Aorta (tissue), 5 donors: Measurements from ENCODE around the gene ZNF426. TPM values are rescaled to one million over a fixed set of nuclear protein-coding genes. Genes with fewer than 3 reads are reported as not detected.
A peak's percentile ranks its signal among the peaks of the same experiment; 100 is the strongest.

Experiments
- ATAC-seq: fragments of 200-7000 bp; cut with Tn5 transposase; one replicate; pipeline ENCODE4 v1.9.1; 2022; ENCODE audit warnings: moderate library complexity; ENCODE audit not compliant: low FRiP score
- DNase-seq, 2 donors: peaks; one replicate each; pipeline ENCODE4 v3.0.0-alpha.2; 2020
- H3K27ac ChIP-seq, 2 donors: one replicate each; pipeline ENCODE4 v1.5.1; 2013; ENCODE audit warnings: low read length in 2 of 2, mild to moderate bottlenecking in 2 of 2, moderate library complexity in 2 of 2, control low read depth in 1 of 2, inconsistent platforms in 1 of 2, low read depth in 1 of 2
- H3K27me3 ChIP-seq, 2 donors: one replicate each; pipeline ENCODE4 v1.6.1; 2013; ENCODE audit warnings: control low read depth in 1 of 2, low read length in 1 of 2, mild to moderate bottlenecking in 1 of 2, moderate library complexity in 1 of 2; ENCODE audit not compliant: insufficient read depth in 2 of 2, control insufficient read depth in 1 of 2
- H3K36me3 ChIP-seq, 2 donors: one replicate each; pipeline ENCODE4 v1.6.1; 2013; ENCODE audit warnings: control low read depth in 1 of 2, low read length in 1 of 2, mild to moderate bottlenecking in 1 of 2; ENCODE audit not compliant: insufficient read depth in 2 of 2, control insufficient read depth in 1 of 2
- H3K4me1 ChIP-seq, 2 donors: one replicate each; pipeline ENCODE4 v1.6.1; 2013; ENCODE audit warnings: low read length in 2 of 2, control low read depth in 1 of 2, mild to moderate bottlenecking in 1 of 2, moderate library complexity in 1 of 2; ENCODE audit not compliant: insufficient read depth in 2 of 2, control insufficient read depth in 1 of 2
- H3K4me3 ChIP-seq, 2 donors: one replicate each; pipeline ENCODE4 v1.5.1; 2013; ENCODE audit warnings: low read length in 2 of 2, control low read depth in 1 of 2, mild to moderate bottlenecking in 1 of 2
- H3K9me3 ChIP-seq: one replicate; pipeline ENCODE4 v1.6.1; 2013; ENCODE audit warnings: mild to moderate bottlenecking, low read length; ENCODE audit not compliant: control insufficient read depth
- WGBS, 2 donors: extraction: QIAGEN DNeasy Blood & Tissue Kit; methylation state at CpG; one replicate each; pipeline ENCODE4 v1.1.7; 2013; 5-methylcytosine and 5-hydroxymethylcytosine counted together
- intact Hi-C, 2 donors: fragments of 100-400 bp; cut with DNase I; formaldehyde crosslinking; loops; one replicate each; pipeline versions ENCODE4 v1.14.2 to v1.15.0; 2022
- polyA plus RNA-seq, 2 donors: library from polyadenylated mRNA; stranded (reverse); fragments of 200-250 nt; gene quantifications; one replicate each; pipeline ENCODE4 v1.2.3, GENCODE V29; 2013
- total RNA-seq, 2 donors: library from RNA; stranded (reverse); fragmentation: NEBNext Ultra II Directional; extraction: Animal tissue kit (Norgen Biotek cat#: 25700); gene quantifications; one replicate each; pipeline ENCODE4 v1.2.1, GENCODE V29; 2021
- donor health status: healthy with polysubstance abuse.
- donor health status: Bipolar disorder and iron deficiency.
- donor health status: DM: no; HTN: no; CAD: no.
- donor health status: DM: no; HTN: no; CAD: no.
- donor health status: DM: yes; HTN: yes; CAD: no.

Gene ZNF426
- total and polyA plus RNA-seq, 4 donors = 2.0 to 22.2 (median 11.0) TPM

DNA sequence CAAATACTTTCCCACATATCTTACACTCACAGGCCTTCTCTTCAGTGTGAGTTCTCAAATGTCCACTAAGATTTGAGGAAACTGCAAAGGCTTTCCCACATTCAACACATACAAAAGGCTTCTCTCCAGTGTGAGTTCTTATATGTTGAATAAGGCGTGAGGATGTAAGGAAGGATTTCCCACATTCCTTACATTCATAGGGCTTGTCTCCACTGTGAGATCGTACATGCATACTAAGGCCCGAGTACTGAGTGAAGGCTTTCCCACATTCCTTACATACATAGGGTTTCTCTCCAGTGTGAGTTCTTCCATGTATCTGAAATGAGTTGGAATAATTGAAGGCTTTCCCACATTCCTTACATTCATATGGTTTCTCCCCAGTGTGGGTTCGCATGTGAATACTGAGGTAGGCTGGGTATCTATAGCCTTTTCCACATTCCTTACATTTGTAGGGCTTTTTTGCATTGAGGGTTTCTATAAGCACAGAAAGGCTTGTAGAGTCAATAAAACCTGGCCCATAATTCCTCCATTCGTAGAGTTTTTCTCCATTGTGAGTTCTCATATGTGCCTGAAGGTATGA lies 9.6 kb downstream of the ZNF426 start:
- peak overlapping the region; percentile 31 to 34 for H3K4me3 ChIP-seq
- ATAC-seq (no peak), DNase-seq (no peak)
- intact Hi-C loops = no loop called here
- 97 to 98% methylated on average over 5 of the region's 5 CpGs for whole genome bisulfite sequencing, 2 donors
- peaks cover 35 to 59% of the 10 kb centered on the region in 2 donors for H3K36me3 ChIP-seq
- no peaks in the 10 kb centered on the region for H3K27me3 ChIP-seq
- H3K27ac ChIP-seq = no peak overlapping the region
- no peaks in the 10 kb centered on the region for H3K4me1 ChIP-seq
- peaks cover 39% of the 10 kb centered on the region for H3K9me3 ChIP-seq

DNA sequence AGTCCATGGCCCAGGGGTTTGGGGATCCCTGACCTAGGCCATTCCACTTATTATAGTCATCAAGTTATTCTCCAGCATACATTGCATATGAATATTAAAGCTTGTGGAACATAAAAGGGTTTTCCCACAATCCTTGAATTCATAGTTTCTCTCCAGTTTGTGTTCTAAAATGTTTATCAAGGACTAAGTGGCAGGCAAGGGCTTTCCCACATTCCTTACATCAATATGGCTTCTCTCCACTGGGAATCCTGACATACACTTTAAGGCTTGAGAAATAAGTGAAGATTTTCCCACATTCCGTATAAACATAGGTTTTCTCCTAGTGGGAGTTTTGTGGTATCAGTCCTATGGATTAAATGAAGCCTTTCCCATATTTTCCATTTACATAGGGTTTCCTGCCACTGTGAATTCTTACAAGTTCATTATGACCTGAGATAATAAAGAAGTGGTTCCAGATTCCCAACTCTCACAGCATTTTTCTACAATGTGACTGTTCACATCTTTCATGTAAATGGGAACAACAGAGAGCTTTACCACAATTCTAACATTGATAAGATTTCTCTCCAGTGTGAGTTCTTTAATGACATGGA lies 14.5 kb downstream of the ZNF426 start:
- Histone ChIP-seq H3K4me1 (no peaks in the 10 kb centered on the region), H3K27me3 (no peaks in the 10 kb centered on the region), H3K9me3 (peaks cover 38% of the 10 kb centered on the region), H3K4me3 (no peak overlapping the region), H3K36me3 (peaks cover 11 to 23% of the 10 kb centered on the region in 2 donors), H3K27ac (no peak overlapping the region)
- no peak for DNase-seq
- no peak for ATAC-seq
- 96 to 100% methylated on average over 1 of the region's 1 CpG for WGBS, 2 donors
- intact Hi-C loops = no loop called here

DNA sequence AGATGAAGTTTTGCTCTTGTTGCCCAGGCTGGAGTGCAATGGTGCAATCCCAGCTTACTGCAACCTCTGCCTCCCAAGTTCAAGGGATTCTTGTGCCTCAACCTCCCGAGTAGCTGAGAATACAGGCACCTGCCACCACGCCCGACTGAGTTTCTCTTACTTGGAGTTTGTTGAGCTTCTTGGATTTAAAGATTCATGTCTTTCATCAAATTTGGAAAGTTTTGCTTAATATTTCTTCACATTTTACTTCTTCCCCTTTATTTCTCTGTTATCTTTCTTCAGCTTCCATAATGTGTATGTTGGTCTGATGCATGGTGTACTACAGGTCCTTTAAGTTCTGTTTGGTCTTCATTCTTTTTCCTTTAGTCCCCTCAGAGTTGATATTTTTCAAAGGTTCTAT lies 31.2 kb downstream of the ZNF426 start:
- no peak for DNase-seq
- H3K27me3 ChIP-seq = no peaks in the 10 kb centered on the region
- ATAC-seq = no peak
- H3K27ac ChIP-seq = no peak overlapping the region
- H3K4me3 ChIP-seq = no peak overlapping the region
- H3K9me3 ChIP-seq = peaks cover 13% of the 10 kb centered on the region
- no peaks in the 10 kb centered on the region for H3K36me3 ChIP-seq
- intact Hi-C loops = no loop called here
- WGBS, 2 donors = 80 to 83% methylated on average over 3 of the region's 3 CpGs
- H3K4me1 ChIP-seq = no peaks in the 10 kb centered on the region

DNA sequence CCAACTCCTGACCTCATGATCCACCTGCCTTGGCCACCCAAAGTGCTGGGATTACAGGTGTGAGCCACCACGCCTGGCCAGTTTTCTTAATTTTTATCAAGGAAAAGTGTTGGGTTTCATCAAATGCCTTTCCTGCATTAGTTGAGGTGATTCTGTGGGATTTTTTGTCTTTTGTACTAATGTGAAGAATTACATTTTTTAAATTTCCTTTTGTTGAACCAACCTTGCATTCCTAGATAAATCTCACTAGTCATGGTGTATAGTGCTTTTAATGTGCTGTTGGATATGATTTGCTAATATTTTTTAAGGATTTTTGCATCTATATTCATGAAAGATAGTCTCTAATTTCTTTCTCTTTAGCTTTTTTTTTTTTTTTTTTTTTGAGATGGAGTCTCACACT lies 37.6 kb downstream of the ZNF426 start:
- H3K4me1 ChIP-seq = no peaks in the 10 kb centered on the region
- no peaks in the 10 kb centered on the region for H3K36me3 ChIP-seq
- no peak overlapping the region for H3K27ac ChIP-seq
- no peaks in the 10 kb centered on the region for H3K27me3 ChIP-seq
- WGBS, 2 donors = 84 to 86% methylated on average over 1 of the region's 1 CpG
- DNase-seq = no peak
- peaks cover 16% of the 10 kb centered on the region for H3K9me3 ChIP-seq
- H3K4me3 ChIP-seq = no peak overlapping the region
- intact Hi-C loops = no loop called here
- ATAC-seq = no peak

DNA sequence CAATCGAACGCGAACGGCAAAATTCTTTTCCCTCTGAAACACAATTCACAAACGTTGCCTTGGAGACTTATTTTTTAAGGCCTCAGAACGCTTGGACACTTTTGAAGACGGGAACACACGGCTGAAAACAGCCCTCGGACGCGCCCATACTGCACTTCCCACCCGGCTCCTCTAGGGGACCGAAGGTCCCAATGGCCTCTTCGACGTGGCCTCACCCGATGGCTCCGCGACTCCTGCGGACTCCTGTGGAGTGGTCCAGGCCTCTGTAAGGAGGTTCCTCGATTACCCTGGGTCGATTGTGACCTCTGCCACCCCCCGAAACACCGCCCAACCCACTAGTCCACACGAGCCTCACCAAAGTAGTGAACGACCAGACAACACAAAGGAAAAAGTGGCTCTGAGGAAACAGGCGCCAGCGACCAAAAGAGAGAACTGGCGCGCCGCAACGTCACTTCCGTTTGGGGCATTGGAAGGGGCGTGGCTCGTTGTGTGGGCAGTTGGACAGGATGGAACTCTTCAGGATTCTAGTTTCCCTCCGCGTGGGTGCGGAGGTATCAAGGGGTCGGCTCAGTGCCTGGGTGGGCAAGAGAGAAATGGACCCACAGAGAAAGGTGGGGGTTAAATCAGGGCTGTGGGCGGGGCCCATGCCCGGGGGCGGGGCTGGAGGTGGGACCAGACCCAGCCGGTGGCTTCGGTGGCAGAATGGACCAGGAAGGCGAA lies 40.1 kb downstream of the ZNF426 start, which contains the start of gene ZNF560:
TSS of gene ZNF560 (minus strand) at position 434 of the 720 bp plus-strand sequence. CDS start 23,303 bp downstream, outside the sequence.
- H3K36me3 ChIP-seq = no peaks in the 10 kb centered on the region
- no peak within 1 kb of the TSS for H3K4me3 ChIP-seq
- peaks cover 13% of the 10 kb centered on the region for H3K9me3 ChIP-seq
- DNase-seq (no peak), ATAC-seq (no peak)
- 1 to 2% methylated on average over 44 of the region's 44 CpGs for WGBS, 2 donors
- H3K4me1 ChIP-seq = no peaks in the 10 kb centered on the region
- intact Hi-C loops = no loop called here
- H3K27ac ChIP-seq = no peak within 1 kb of the TSS
- no peaks in the 10 kb centered on the region for H3K27me3 ChIP-seq

DNA sequence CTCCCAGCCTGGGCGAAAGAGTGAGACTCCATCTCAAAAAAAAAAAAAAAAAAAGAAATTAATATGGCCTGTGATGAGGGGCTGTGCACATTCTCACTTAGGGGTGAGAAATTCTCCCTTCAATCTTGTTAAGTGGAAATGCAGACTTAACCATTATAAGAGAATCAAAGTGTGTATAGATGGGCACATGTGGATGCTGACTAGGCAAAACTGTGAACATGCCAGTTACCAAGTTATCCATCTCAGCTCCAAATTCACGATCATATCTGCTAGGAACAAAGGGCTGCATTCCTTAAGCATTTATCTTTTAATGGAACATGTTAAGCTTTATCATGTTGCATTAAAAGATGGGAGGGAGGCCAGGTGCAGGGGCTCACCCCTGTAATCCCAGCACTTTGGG lies 44.3 kb downstream of the ZNF426 start:
- Histone ChIP-seq H3K27me3 (no peaks in the 10 kb centered on the region), H3K27ac (no peak overlapping the region)
- WGBS, 2 donors = 77 to 81% methylated on average over 2 of the region's 2 CpGs

DNA sequence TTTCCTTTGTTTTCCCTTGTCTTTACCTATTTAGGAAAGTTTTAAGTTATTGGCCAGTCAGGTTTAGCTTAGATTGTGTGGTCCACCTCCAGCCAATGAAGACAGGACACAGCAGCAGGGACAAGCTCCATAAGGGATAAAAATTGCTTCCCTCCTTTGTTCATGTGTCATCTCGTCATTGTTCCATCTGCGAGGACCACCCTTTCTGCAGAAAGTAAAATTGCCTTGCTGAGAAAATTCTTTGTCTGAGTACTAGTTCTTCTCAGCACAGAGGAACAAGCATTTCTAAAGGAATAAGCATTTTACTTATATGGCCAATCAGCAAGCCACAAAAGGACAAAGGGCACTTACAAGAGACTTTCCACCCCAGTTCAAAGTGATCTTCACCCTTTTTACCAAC lies 51.4 kb downstream of the ZNF426 start:
- ATAC-seq = no peak
- Histone ChIP-seq H3K4me3 (no peak overlapping the region), H3K27me3 (no peaks in the 10 kb centered on the region), H3K27ac (no peak overlapping the region), H3K4me1 (no peaks in the 10 kb centered on the region), H3K9me3 (peaks cover 11% of the 10 kb centered on the region), H3K36me3 (no peaks in the 10 kb centered on the region)
- 83 to 88% methylated on average over 2 of the region's 2 CpGs for WGBS, 2 donors
- DNase-seq = no peak
- intact Hi-C loops = no loop called here

More for the DNA sequence above, 44.3 kb downstream of the ZNF426 start:
- intact Hi-C loops = no loop called here
- Histone ChIP-seq H3K4me1 (no peaks in the 10 kb centered on the region), H3K36me3 (no peaks in the 10 kb centered on the region), H3K4me3 (no peak overlapping the region), H3K9me3 (peaks cover 11% of the 10 kb centered on the region)
- DNase-seq (no peak), ATAC-seq (no peak)

DNA sequence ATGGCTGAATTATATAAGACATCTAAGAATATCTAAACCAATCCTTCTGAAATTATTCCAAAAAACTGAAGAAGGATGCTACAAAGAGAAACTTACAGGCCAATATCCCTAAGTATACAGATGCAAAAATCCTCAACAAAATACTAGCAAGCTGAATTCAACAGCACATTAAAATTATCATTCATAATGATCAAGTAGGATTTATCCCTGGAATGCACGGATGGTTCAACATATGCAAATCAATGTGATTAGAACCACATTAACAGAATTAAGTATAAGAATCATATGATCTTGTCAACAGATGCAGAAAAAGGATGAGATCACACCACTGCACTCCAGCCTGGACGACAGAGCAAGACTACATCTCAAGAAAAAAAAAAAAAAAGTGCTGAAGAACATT lies 53.3 kb downstream of the ZNF426 start:
- H3K27ac ChIP-seq = no peak overlapping the region
- no peaks in the 10 kb centered on the region for H3K36me3 ChIP-seq
- H3K9me3 ChIP-seq = peaks cover 13% of the 10 kb centered on the region
- WGBS, 2 donors = 83 to 92% methylated on average over 2 of the region's 2 CpGs
- intact Hi-C loops = no loop called here
- no peaks in the 10 kb centered on the region for H3K4me1 ChIP-seq
- ATAC-seq = no peak
- no peaks in the 10 kb centered on the region for H3K27me3 ChIP-seq
- H3K4me3 ChIP-seq = no peak overlapping the region
- DNase-seq = no peak

DNA sequence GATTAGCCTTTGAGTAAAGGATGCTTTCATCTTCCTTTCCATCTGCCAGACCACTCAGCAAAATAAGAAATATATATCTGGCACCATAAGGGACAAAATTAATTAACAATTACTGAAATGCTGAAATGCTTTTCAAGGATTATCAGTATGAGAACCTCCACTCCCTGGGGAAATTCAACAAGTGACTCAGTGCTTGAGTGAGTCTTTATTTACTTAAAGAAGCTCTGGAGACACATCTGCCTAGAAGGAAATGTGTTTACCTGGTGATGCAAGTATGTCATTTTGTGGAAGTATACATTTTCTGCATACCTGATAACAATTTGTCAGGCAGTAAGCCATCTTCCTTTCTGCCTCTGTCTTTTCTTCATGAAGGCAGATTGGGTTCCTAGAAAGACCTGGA lies 63.5 kb downstream of the ZNF426 start:
- ATAC-seq (no peak), DNase-seq (no peak)
- no peaks in the 10 kb centered on the region for H3K36me3 ChIP-seq
- no peaks in the 10 kb centered on the region for H3K4me1 ChIP-seq
- intact Hi-C loops = no loop called here
- peaks cover 3% of the 10 kb centered on the region for H3K9me3 ChIP-seq
- H3K27ac ChIP-seq = no peak overlapping the region
- H3K27me3 ChIP-seq = no peaks in the 10 kb centered on the region
- H3K4me3 ChIP-seq = no peak overlapping the region
